Testis (tissue), 2 donors: ENCODE results near the gene PPP2R5B.

Source experiments
- CTCF ChIP-seq, 3 experiments: fragments of 450-650 bp in 2 of 3; fragments of 200-600 bp in 1 of 3; sonication (generic) in 1 of 3; IDR thresholded peaks; one replicate each; pipeline ENCODE4 v1.5.1; 2016 to 2019; ENCODE audit warnings: antibody characterized with exemption in 3 of 3, mild to moderate bottlenecking in 2 of 3, moderate library complexity in 1 of 3
- POLR2A ChIP-seq: fragments of 450-650 bp; IDR thresholded peaks from one replicate; pipeline ENCODE4 v1.6.1; 2017; ENCODE audit warnings: antibody characterized with exemption, mild to moderate bottlenecking, moderate library complexity

GRCh38 chr11:64890522-64890939, 34.0 kb upstream of the PPP2R5B start:
- no peak for TF ChIP-seq CTCF (IDR thresholded peaks at IDR 0.05)
- TF ChIP-seq POLR2A = no peak
